ENCODE measurements around the gene CALR3. TPM values are rescaled to one million over a fixed set of nuclear protein-coding genes. Genes with fewer than 3 reads are reported as not detected.

The CALR3 gene
- total RNA-seq, 1 donor from 2014 or later = not detected

- DNase-seq (ENCODE audit: low read depth) = no peak
- Histone ChIP-seq H3K27me3 (ENCODE audit: control insufficient read depth, insufficient read depth, low read length) (no peaks in the 10 kb centered on the region), H3K4me3 (ENCODE audit: low read depth, low read length) (no peak overlapping the region), H3K36me3 (ENCODE audit: control insufficient read depth, insufficient read depth, low read length) (no peaks in the 10 kb centered on the region)
- TF ChIP-seq CTCF (IDR thresholded peaks at IDR 0.05; ENCODE audit: insufficient read depth, low read length, poor library complexity, severe bottlenecking) = no peak
Observed at GRCh38 chr19:16445238-16446107, 50.5 kb downstream of the CALR3 start.

DNA sequence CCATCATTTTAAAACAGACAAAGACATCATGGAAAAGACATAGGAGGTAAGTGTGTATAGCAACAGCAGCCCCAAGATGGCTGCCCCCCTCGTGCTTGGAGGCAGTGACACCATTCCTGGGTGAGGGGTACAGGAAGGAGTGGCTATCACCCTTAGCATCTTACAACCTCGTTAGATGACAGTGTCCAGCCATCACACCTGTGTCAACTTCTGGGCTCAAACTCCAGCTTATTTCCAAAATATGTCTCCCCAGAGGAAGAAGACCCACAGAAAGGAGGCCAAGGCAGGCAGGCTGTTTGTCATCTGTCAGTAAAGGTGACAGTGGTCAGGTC is 51.7 kb downstream of the CALR3 start:
- no peak for TF ChIP-seq CTCF (IDR thresholded peaks at IDR 0.05; ENCODE audit: insufficient read depth, low read length, poor library complexity, severe bottlenecking)
- Histone ChIP-seq H3K36me3 (ENCODE audit: control insufficient read depth, insufficient read depth, low read length) (no peaks in the 10 kb centered on the region), H3K4me3 (ENCODE audit: low read depth, low read length) (no peak overlapping the region), H3K27me3 (ENCODE audit: control insufficient read depth, insufficient read depth, low read length) (no peaks in the 10 kb centered on the region)
- DNase-seq (ENCODE audit: low read depth) = no peak

DNA sequence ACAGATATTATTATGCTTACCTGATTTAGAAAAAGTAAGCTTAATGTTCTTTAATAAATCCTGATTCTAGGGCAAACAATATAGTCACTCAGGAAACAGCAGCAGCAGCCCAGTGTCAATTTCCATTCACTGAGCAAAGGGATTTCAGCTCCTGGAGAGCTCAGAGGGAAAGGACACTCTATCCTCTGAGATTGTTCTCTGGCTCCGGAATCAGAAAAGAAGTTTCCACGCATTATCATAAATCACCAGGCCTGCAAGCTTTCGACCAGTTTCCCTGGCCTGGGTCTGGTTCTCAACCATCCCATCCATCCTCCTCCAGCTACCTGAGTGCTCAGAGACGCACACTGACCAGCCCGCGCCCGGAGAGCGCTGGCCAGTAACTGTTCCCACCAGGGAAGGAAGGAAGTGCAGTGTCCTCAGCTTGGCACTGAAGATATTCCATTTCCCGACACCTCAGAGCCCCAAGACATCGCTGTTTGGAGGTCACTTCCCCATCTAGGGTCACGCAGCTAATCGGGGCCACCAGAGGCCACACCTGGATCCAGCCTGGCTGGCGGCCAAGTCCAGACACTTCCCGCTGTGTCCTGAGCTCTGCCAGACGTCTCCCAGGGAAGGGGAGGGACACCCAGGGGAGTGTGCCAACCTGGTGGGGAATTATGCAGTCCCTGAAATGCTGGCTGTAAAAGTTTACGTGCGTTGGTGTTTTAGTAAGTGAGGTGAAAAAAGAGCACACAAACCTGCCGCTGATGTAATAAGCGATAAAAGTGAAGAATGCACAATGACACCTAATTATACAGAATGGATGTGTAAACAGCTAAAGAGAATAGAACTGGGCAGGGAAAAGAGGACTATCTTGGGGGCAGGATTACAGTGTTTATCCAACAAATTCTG is 53.3 kb downstream of the CALR3 start:
- no peaks in the 10 kb centered on the region for H3K36me3 ChIP-seq (ENCODE audit: control insufficient read depth, insufficient read depth, low read length)

DNA sequence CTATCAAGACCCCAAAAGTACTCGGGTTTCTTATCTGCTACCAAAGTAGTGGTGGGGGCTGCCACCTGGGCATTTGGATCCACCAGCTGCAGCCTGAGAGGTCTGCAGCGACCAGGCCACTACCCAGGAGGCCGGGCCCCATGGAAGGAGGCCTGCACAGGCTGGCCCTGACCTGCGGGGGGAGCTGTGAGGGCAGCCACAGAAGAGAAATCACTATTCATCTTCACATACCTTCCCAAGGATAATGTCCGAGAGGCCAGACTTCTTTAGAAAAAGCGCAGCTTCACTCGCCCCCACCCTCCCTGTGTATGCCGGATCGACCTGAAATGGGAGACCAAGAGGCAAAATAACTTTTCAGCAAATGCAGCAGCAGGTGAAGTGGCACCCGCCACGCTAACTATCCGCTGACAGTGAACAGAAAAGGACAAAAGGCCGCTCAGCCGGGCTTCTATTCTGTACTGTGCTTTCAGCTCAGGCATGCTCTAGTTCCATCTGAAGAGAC is 54.3 kb downstream of the CALR3 start:
- Histone ChIP-seq H3K27me3 (ENCODE audit: control insufficient read depth, insufficient read depth, low read length) (no peaks in the 10 kb centered on the region), H3K4me3 (ENCODE audit: low read depth, low read length) (no peak overlapping the region), H3K36me3 (ENCODE audit: control insufficient read depth, insufficient read depth, low read length) (no peaks in the 10 kb centered on the region)
- peak; percentile 65 for TF ChIP-seq CTCF (IDR thresholded peaks at IDR 0.05; ENCODE audit: insufficient read depth, low read length, poor library complexity, severe bottlenecking)
- DNase-seq (ENCODE audit: low read depth) = no peak

More for the DNA sequence above, 53.3 kb downstream of the CALR3 start:
- no peak overlapping the region for H3K4me3 ChIP-seq (ENCODE audit: low read depth, low read length)
- DNase-seq (ENCODE audit: low read depth) = no peak
- no peaks in the 10 kb centered on the region for H3K27me3 ChIP-seq (ENCODE audit: control insufficient read depth, insufficient read depth, low read length)
- TF ChIP-seq CTCF (IDR thresholded peaks at IDR 0.05; ENCODE audit: insufficient read depth, low read length, poor library complexity, severe bottlenecking) = no peak

GRCh38 chr19:16436780-16437332 is 59.1 kb downstream of the CALR3 start:
- TF ChIP-seq CTCF (IDR thresholded peaks at IDR 0.05; ENCODE audit: insufficient read depth, low read length, poor library complexity, severe bottlenecking) = no peak
- DNase-seq (ENCODE audit: low read depth) = no peak
- peaks cover 1% of the 10 kb centered on the region for H3K36me3 ChIP-seq (ENCODE audit: control insufficient read depth, insufficient read depth, low read length)
- no peaks in the 10 kb centered on the region for H3K27me3 ChIP-seq (ENCODE audit: control insufficient read depth, insufficient read depth, low read length)
- no peak overlapping the region for H3K4me3 ChIP-seq (ENCODE audit: low read depth, low read length)

Data from kidney epithelial cell (primary cell).